Measurements from ENCODE around the gene PSMD1.

PSMD1 gene

DNA sequence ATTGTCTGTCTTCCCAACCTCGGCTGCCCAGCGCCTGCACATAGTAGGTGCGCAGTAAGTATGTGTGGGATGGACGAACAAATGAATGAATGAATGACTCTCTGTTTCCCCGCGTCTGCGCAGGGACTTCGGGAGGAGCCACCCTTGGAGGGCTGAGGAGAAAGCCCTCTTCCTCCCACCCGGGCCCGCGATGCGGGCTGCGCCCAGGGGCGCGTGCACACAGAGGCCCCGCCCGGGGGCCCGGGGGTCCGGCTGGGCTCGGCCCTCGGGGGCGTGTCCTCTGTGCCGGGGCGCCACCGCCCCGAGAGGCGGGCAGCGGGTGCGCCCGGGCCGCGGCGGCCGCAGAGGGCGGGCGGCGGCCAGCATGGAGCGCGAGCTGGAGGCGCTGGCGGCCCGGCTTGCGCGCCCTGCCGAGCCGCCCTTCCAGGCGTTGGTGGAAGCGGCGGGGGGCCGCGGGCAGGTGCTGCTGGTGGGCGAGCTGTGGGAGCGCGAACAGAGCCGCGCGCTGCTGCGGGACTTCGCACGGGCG lies 19.4 kb upstream of the PSMD1 start, which contains the start of gene C2orf72:
C2orf72 (plus strand) TSS at position 322 of the 529 bp plus-strand sequence; CDS start at position 365, 43 bp downstream.
- peaks cover 1% of the 10 kb centered on the region; the same call in 1 of the 2 replicates for H3K27me3 ChIP-seq (replicated peaks; ENCODE audit: control insufficient read depth, insufficient read depth, low read length)
- H3K4me3 ChIP-seq (replicated peaks; ENCODE audit: low read depth, low read length), result peak within 1 kb of the TSS; percentile 23
- DNase-seq (ENCODE audit: extremely low read depth, insufficient read length), result no peak
- TF ChIP-seq, protein P1, sequence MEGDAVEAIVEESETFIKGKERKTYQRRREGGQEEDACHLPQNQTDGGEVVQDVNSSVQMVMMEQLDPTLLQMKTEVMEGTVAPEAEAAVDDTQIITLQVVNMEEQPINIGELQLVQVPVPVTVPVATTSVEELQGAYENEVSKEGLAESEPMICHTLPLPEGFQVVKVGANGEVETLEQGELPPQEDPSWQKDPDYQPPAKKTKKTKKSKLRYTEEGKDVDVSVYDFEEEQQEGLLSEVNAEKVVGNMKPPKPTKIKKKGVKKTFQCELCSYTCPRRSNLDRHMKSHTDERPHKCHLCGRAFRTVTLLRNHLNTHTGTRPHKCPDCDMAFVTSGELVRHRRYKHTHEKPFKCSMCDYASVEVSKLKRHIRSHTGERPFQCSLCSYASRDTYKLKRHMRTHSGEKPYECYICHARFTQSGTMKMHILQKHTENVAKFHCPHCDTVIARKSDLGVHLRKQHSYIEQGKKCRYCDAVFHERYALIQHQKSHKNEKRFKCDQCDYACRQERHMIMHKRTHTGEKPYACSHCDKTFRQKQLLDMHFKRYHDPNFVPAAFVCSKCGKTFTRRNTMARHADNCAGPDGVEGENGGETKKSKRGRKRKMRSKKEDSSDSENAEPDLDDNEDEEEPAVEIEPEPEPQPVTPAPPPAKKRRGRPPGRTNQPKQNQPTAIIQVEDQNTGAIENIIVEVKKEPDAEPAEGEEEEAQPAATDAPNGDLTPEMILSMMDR (IDR thresholded peaks at IDR 0.05; ENCODE audit: insufficient read depth, low read length, poor library complexity, severe bottlenecking), result no peak
- no peaks in the 10 kb centered on the region for H3K36me3 ChIP-seq (ENCODE audit: control insufficient read depth, insufficient read depth, low read length)

- TF ChIP-seq, protein P1 (IDR thresholded peaks at IDR 0.05; ENCODE audit: insufficient read depth, low read length, poor library complexity, severe bottlenecking), result no peak
- H3K27me3 ChIP-seq (replicated peaks; ENCODE audit: control insufficient read depth, insufficient read depth, low read length), result peaks cover 1% of the 10 kb centered on the region; the same call in 1 of the 2 replicates
- no peaks in the 10 kb centered on the region for H3K36me3 ChIP-seq (ENCODE audit: control insufficient read depth, insufficient read depth, low read length)
- H3K4me3 ChIP-seq (replicated peaks; ENCODE audit: low read depth, low read length), result no peak overlapping the region; the same call in 1 of the 2 replicates
- DNase-seq (ENCODE audit: extremely low read depth, insufficient read length), result no peak
These were observed 18.8 kb upstream of the PSMD1 start for GRCh38 chr2:231037731-231038482.

DNA sequence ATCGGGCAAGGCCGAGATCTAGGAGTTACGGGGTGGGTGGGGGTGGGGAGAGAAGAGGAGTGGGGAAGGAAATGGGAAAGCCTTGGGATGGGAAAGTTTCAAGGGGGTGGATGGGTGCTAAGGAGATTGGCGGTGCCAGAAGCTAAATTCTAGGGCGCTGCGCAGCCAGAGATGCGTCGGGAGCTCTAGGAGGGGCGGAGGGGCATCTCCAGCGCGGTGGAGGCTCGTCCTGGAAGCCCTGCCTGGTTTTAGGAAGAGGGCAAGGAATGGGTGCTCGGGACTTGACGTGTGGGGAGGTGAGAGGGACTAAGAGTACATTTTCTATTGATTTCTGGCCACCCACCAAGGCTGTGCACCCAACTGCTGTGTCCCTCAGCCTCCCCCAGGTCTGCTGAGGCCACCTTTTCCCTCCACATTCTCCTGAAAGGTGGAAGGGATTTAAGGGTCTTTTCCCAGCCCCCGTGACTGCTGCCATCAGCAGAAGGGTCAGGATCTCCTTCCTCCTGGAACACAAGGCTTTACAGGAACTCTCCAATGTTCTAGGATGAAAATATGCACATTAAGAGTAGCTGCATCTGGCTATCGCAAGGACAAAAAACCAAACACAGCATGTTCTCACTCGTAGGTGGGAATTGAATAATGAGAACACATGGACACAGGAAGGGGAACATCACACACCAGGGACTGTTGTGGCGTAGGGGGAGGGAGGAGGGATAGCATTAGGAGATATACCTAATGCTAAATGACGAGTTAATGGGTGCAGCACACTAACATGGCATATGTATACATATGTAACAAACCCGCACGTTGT lies 18.0 kb upstream of the PSMD1 start:
- TF ChIP-seq, protein P1 (IDR thresholded peaks at IDR 0.05; ENCODE audit: insufficient read depth, low read length, poor library complexity, severe bottlenecking), result no peak
- H3K36me3 ChIP-seq (ENCODE audit: control insufficient read depth, insufficient read depth, low read length), result no peaks in the 10 kb centered on the region
- no peak overlapping the region for H3K4me3 ChIP-seq (replicated peaks; ENCODE audit: low read depth, low read length)
- no peak for DNase-seq (ENCODE audit: extremely low read depth, insufficient read length)
- peaks cover 3% of the 10 kb centered on the region; the same call in 1 of the 2 replicates for H3K27me3 ChIP-seq (replicated peaks; ENCODE audit: control insufficient read depth, insufficient read depth, low read length)

- TF ChIP-seq, protein P1 (IDR thresholded peaks at IDR 0.05; ENCODE audit: insufficient read depth, low read length, poor library complexity, severe bottlenecking), result no peak
- no peak overlapping the region for H3K4me3 ChIP-seq (replicated peaks; ENCODE audit: low read depth, low read length)
- peaks cover 3% of the 10 kb centered on the region; the same call in 1 of the 2 replicates for H3K27me3 ChIP-seq (replicated peaks; ENCODE audit: control insufficient read depth, insufficient read depth, low read length)
- no peak for DNase-seq (ENCODE audit: extremely low read depth, insufficient read length)
- no peaks in the 10 kb centered on the region for H3K36me3 ChIP-seq (ENCODE audit: control insufficient read depth, insufficient read depth, low read length)
These were observed 17.4 kb upstream of the PSMD1 start for GRCh38 chr2:231039294-231039664.

- TF ChIP-seq, protein P1 (IDR thresholded peaks at IDR 0.05; ENCODE audit: insufficient read depth, low read length, poor library complexity, severe bottlenecking), result no peak
- Histone ChIP-seq H3K27me3 (replicated peaks; ENCODE audit: control insufficient read depth, insufficient read depth, low read length) (peaks cover 3% of the 10 kb centered on the region; the same call in 1 of the 2 replicates), H3K4me3 (replicated peaks; ENCODE audit: low read depth, low read length) (no peak overlapping the region), H3K36me3 (ENCODE audit: control insufficient read depth, insufficient read depth, low read length) (no peaks in the 10 kb centered on the region)
- no peak for DNase-seq (ENCODE audit: extremely low read depth, insufficient read length)
These were observed 16.8 kb upstream of the PSMD1 start for GRCh38 chr2:231039821-231040364.

All from GM06990 (cell line).